ENCODE results near the gene SPATA13.
"Not testable (repeated sequence)": the region's sequence is repeated elsewhere in the genome, so short reads cannot be mapped to it uniquely, and the experiment has no call there.

The SPATA13 gene

DNA sequence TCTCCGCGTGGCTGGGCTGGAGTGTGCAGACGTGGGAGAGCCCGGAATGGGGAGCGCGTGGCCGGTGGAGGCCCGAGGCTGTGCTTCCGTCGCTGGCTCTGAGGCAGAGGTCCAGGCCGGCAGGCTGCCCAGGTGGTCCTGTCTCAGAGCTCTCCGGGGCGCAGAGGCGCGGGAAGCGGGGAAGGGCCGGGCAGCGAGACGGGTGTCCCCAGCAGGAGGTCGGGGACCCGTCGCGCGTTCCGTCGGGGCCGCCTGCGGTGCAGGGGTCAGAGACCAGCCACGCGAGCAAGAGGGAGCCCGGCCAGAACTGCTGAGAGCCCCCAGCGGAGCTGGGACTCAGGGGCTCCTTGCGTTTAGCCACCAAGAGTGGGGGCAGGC, 147.5 kb downstream of the SPATA13 start:
- DNase-seq: no peak

DNA sequence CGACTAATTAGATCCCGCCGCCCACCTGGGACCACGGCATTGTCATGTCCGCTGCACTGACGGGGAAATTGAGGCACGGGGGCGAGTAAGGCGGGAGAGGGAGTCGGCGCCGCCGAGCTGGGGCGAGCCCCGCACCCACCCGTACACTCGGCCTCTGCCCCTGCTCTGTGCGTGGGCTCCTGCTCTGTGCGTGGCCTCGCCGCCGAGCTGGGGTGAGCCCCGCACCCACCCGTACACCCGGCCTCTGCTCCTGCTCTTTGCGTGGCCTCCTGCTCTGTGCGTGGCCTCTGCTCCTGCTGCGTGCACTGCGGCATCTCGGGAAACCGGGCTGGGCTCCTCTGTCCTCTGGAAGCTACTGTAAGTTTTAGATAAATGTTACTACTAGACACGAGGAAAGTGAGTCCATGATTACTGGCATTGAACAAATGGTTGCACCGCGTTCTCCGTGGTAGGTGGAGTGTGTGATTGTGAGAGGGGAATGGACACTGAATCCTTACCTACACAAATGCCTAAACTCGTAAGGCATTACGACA, 148.0 kb downstream of the SPATA13 start:
- no peak for DNase-seq

DNA sequence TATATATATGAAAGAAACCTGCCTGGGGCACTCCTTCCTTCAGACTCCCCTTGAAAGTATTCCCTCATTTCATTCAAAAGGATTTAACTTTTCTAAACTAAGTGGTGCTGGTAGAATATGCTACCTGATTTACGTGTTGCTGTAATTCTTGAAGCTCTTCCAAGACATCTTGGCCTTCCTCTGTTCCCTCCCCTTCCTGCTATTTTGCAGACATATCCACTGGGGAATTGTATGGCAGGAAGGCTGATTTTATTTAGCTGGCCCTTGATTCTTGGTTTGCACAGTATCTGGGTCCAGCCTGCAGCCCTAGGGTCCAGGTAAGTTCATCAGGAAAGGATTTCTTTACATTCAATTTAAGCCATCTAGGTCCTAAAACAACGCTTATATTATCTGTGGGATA, 148.8 kb downstream of the SPATA13 start, which contains the start of gene C1QTNF9:
Gene C1QTNF9, plus strand, starts transcription at position 281 of the 400 bp plus-strand sequence. CDS start 6,424 bp downstream, outside the sequence.
- DNase-seq: not testable (repeated sequence)

GRCh38 chr13:24313439-24313838, 152.9 kb downstream of the SPATA13 start:
- DNase-seq: no peak

DNA sequence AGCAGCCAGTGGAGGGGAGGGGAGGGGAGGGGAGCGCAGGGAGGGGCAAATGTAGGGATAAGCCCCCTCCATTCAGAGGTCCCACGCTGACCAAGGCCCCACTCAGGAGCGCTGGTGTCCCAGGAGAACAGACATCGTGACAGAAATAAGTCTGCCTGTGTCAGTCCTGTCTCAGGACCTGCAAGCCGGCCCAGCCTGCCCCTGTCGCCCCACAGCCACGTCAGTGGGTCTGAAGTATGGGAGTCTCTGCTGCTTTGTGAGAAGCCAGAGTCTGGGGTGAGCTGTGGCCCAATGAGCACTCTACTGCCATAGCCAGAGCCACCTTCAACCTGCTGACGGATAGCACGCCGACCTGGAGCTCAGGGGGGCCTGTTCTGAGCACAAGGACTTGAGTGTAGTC, 157.3 kb downstream of the SPATA13 start:
- not testable (repeated sequence) for DNase-seq

DNA sequence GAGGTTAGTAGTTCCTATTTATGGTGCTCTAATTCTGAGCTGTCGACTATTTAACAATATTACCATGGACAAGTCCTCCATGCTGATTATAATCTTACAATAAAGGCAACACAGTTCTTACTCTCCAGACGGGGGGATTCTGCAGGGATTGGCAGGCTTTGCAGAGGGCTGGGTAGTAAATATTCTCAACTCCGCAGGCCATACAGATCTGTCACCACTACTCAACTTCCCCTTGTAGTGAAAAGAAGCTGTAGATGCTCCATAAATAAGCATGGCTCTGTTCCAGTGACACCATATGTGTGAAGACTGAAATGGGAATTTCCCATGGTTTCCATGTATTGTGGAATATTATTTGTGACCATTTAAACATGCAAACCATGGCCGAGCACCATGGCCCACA, 158.4 kb downstream of the SPATA13 start:
- not testable (repeated sequence) for DNase-seq

DNA sequence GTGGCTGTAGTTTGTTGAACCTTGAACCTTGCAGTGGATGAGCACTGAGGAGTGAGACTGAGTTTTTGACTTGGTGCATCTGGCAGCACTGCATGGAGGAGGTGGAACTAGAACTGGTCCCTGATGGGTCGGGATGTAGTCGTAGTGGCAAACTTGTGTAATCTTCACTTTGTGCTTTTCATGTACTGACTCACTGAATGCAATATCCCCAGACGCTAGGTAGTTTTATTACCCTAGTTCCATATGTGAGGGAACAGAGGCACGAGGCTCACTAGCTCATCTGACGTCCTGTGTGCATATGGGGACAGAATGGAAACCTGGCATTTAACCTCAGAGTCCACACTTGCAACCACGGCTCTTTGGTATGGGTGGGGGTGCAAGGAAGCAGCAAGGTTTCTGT, 159.1 kb downstream of the SPATA13 start:
- DNase-seq: not testable (repeated sequence)

- DNase-seq: not testable (repeated sequence)
Measured at GRCh38 chr13:24321416-24321815, 160.9 kb downstream of the SPATA13 start.

DNA sequence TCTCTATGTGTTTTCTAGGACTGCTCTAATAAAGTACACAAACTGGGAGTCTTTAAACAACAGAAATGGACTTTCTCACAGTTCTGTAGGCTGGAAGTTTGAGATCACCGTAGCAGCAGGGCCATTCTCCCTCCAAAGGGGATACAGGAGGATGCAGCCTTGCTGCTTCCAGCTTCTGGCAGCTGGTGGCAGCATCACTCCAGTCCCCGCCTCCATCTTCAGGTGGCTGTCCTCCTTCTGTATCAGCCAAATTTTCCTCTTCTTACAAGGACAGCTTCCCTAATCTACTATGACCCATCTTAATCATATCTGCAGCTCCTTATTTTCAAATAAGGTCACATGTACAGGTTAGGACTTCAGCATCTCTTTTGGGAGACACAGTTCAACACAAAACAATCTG, 161.9 kb downstream of the SPATA13 start:
- DNase-seq: not testable (repeated sequence)

GRCh38 chr13:24323036-24323738, 162.7 kb downstream of the SPATA13 start:
- DNase-seq: no peak

- no peak for DNase-seq
Measured at GRCh38 chr13:24323739-24324075, 163.2 kb downstream of the SPATA13 start.

DNA sequence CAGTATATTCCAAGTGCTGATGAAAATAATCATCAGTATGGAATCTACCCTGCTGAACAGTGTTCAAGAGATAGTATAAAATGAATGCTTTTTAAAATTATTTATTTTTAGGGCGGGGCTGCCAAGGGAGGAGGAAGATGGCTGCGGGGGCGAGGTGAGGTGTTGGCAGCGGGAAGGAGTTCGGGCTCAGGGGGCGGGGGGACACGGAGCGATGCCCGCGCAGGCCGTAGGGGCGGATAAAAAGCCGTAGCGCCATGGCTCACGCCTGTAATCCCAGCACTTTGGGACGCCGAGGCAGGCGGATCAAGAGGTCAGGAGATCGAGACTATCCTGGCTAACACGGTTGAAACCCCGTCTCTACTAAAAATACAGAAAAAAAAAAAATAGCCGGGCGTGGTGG, 167.1 kb downstream of the SPATA13 start:
- DNase-seq: not testable (repeated sequence)

DNA sequence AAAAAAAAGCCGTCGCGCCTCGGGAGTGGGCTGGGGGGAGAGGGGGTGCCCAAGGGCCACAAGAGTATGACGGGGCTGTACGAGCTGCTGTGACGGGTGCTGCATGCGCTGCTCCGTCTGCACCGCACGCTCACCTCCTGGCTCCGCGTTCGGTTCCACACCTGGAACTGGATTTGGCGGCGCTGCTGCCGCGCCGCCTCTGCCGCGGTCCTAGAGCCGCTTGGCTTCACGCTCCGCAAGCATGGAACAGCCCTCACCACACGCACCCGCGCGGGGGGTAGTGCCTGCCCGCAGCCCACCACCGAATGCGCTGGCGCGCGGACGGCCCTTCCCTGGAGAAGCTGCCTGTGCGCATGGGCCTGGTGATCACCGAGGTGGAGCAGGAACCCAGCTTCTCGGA, 167.6 kb downstream of the SPATA13 start:
- DNase-seq: no peak

- no peak for DNase-seq
Measured at GRCh38 chr13:24338721-24339120, 178.2 kb downstream of the SPATA13 start.

DNA sequence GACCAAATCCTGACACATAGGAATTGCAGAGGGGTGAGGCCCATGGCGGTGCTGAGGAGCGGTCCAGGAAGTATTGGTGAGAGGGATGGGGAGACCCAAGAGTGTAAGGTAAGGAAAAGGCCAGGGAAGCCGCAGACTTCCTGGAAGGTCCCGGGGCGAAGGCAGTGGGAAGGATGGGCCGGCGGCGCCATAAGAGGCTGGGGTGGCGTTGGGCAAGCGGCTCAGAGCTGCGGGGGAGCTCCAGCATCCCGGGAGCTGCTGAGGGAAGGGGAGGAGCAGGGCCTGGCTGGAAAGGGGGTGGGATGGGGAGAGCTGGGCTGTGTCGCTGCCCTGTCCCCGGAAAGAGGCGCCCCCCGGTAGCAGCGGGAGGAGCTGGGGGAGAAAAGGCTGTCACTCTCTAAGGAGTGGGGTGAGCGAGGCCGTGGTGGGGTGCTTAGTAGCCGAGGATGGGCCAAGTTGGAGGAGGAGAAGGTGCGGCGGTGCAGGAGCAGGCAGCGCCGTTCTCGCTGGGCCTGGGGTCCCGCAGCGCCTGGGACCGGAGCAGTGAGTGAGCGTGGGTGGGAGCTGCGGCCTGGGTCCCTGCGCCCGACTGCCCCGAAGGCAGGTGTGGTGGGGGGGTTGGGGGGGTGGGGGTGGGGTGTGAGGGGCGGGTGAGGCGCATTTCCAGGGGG, 179.6 kb downstream of the SPATA13 start:
- DNase-seq: no peak

DNA sequence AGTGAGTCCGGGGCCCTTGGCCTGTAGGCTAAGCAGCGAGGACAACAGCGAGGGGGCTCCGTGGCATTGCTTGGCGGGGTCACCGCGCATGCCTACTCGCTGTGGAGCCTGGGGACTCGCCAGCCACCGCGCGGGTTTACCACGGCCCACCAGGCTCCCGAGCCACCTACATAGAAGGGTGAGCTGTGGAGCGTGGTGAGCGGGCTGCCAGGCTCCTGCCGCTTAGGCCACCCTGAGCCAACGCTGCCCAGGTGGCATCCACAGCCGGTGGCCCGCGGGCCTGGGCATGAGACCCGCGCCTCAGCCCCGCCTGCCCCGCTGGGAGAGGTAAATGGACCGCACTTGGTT, 180.1 kb downstream of the SPATA13 start:
- no peak for DNase-seq

DNA sequence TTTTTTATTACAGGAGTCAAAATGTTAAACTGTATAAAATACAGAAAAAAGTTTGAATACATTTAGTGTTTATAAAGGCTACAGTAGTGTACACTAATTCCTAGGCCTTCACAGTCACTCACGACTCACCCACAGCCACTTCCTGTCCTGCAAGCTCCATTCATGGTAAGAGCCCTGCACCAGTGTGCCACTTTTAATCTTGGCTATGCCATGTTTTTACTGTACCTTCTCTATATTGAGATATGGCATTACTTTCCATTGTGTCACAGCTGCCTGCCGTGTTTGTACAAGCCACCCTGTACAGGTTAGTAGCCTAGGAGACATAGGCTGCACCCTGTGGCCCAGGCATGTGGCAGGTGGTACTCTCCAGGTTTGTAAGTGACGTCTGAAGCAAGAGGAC, 180.9 kb downstream of the SPATA13 start:
- no peak for DNase-seq

DNA sequence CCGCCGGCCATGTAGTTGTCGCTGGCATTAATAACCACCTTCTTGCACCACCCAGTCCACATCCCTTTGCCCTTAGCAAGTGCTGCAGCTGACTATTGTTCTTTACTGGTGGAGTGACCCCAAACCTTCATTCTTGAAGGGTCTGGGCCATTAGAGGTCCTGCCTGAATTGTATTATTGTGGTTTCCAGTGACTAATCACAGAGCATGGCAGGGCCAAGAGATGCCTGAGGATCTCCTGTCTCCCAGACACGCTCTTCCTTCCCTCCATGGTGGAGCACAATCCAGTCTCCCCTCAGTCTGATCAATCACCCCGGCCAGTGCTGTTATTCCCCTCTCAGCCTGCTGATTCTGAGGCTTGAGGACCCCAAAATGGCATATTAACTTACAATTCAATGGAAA, 187.9 kb downstream of the SPATA13 start:
- no peak for DNase-seq

GRCh38 chr13:24348797-24349515, 188.4 kb downstream of the SPATA13 start:
- no peak for DNase-seq

GRCh38 chr13:24349778-24350664, 189.5 kb downstream of the SPATA13 start:
- DNase-seq: not testable (repeated sequence)

GRCh38 chr13:24351423-24351822, 190.9 kb downstream of the SPATA13 start:
- DNase-seq: no peak
